Esophagus mucosa (tissue), 1 donor: ENCODE measurements around the gene GPC5. TPM values are rescaled to one million over a fixed set of nuclear protein-coding genes. Genes with fewer than 3 reads are reported as not detected.
"Not testable (repeated sequence)": the region's sequence is repeated elsewhere in the genome, so short reads cannot be mapped to it uniquely, and the experiment has no call there.

Experiments used
- ATAC-seq: fragments of 200-7000 bp; cut with Tn5 transposase; one replicate; pipeline ENCODE4 v1.9.1; 2020
- total RNA-seq: library from RNA; stranded (reverse); gene quantifications from one replicate; pipeline ENCODE4 v1.2.4, GENCODE V29; 2023
- donor health status: DM: yes; HTN: yes; CAD: no.

Gene GPC5
- total RNA-seq, 1 donor from 2014 or later, result not detected

GRCh38 chr13:92491839-92492238 is 1093.4 kb downstream of the GPC5 start:
- ATAC-seq, result no peak

DNA sequence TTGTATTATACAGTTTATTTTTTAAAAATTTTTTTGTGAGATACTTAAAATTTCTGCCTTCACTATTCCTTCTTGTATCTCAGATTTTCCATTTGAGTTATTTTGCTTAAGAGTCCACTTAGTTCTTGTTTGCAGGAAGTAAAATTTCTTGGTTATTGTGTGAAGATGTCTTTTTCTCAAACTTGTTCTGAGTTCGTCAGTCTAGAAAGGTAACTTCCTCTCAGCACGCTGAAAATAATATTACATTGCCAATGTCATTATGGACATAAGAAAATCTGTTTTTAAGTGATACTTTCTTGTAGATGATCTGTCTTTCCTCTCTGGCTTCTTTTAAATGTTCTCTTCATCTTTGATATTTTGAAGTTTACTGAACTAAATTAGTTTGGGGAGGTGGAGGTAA is 1096.5 kb downstream of the GPC5 start:
- ATAC-seq, result no peak

DNA sequence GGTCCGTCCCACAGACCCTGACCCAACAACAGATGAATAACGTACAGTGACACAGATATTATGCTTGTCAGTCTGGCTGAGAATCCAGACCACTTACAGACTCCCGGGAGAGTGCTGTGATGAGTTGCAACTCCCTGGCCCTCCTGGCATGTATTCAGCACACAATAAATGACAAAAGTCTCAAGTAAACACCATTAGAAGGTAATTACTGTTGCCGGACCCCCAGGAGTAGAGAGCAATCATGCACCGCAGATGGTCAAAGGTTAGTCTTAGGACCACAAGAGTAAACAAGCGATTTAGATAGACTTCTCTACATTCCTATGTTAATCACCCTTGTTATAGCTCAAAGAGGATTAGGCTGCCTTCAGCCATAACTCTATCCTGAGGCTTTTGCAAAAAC is 1101.8 kb downstream of the GPC5 start:
- ATAC-seq, result no peak

GRCh38 chr13:92510416-92510815 is 1112.0 kb downstream of the GPC5 start:
- ATAC-seq, result no peak

DNA sequence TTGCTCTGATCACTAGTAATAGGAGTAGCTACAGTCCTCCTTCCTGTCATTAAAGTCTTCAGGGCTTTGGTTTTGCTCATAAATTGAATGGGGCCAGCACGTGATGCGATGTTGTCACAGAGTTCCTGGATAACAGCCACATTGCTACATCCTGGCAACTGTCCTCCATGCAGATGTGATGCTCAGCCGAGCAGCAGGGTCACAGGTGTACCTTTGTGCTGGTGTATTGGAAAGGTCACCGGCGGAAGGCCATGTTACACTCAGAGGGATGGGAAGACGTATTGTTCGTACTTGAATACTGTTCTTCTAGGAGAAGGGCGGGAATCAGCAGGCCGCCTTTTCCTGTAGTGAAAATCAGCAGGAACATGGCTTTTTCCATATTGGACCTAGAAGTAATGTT is 1114.4 kb downstream of the GPC5 start:
- ATAC-seq, result no peak

DNA sequence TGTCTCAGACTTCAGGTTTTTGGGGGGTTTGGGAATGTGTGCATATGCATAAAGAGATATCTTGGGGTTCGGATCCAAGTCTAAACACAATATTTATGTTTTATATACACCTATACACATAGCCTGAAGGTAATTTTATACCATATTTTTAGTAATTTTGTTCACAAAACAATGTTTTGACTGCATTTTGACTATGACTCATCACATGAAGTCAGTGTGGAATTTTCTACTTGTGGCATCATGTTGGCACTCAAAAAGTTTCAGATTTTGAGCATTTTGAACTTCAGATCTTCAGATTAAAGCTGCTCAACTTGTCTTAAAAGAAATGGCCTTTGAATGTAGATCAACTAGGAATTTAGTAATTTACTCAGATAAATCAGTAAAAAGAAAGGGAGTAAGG is 1115.3 kb downstream of the GPC5 start:
- no peak for ATAC-seq

DNA sequence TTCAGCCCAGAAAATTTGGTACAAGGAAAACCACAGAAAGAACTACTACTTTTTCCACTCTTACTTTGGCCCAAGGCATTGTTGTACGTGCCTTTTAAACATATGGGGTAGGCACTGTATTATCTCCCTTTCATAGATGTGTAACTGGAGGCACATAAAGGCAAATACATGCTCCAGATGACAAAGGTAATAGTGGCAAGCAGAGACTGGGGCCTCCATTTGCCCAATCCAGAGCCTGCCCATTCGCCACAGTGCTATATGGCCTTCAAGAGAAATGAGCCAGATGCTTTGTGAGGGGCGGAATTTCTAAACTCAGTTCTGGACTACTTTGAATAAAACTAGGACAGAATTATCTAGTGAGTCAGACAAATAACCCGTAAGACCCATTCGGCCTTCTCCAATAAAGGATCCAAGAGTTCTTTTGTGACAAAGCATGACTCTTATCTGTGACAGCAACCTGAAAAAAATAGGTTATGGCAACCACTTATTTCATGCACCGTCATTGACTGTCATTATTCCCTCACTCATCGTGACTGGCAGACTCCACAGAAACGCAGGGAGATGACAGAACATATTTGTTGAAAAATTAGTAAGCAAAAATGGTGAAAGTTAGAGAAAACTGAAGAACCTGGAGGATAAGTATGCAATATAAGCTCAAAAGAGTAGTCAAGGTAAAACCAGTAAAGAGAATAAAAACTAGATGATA is 1116.2 kb downstream of the GPC5 start:
- no peak for ATAC-seq

- ATAC-seq, result not testable (repeated sequence)
These were observed 1118.5 kb downstream of the GPC5 start for GRCh38 chr13:92516878-92517277.

- not testable (repeated sequence) for ATAC-seq
These were observed 1120.2 kb downstream of the GPC5 start for GRCh38 chr13:92518622-92519021.

GRCh38 chr13:92530364-92530763 is 1131.9 kb downstream of the GPC5 start:
- ATAC-seq, result no peak

GRCh38 chr13:92535222-92536006 is 1137.0 kb downstream of the GPC5 start:
- no peak for ATAC-seq

DNA sequence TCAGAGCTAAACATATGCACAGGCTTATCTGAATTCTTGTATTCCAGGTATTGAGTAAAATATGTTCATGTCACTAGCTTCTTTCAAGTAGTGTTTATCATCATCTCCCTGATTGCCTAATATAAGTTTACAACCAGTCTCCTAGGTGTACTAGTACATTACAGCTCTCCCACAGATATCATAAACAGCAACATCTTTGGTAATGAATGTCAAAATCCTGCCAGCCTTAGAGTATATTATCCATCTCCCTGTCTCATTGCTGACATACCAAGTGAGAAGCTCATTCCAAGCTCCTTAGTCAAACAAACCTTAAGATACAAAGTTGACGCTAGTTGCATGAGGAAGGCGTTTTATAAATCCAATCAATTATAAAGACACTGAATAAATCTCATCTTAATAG is 1139.0 kb downstream of the GPC5 start:
- no peak for ATAC-seq

- no peak for ATAC-seq
These were observed 1139.7 kb downstream of the GPC5 start for GRCh38 chr13:92538164-92538563.

DNA sequence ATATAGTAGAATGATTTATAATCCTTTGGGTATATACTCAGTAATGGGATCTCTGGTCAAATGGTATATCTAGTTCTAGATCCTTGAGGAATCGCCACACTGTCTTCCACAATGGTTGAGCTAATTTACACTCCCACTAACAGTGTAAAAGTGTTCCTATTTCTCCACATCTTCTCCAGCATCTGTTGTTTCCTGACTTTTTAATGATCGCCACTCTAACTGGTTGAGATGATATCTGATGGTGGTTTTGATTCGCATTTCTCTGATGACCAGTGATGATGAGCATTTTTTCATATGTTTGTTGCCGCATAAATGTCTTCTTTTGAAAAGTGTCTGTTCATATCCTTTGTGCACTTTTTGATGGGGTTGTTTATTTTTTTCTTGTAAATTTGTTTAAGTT is 1140.7 kb downstream of the GPC5 start:
- not testable (repeated sequence) for ATAC-seq

DNA sequence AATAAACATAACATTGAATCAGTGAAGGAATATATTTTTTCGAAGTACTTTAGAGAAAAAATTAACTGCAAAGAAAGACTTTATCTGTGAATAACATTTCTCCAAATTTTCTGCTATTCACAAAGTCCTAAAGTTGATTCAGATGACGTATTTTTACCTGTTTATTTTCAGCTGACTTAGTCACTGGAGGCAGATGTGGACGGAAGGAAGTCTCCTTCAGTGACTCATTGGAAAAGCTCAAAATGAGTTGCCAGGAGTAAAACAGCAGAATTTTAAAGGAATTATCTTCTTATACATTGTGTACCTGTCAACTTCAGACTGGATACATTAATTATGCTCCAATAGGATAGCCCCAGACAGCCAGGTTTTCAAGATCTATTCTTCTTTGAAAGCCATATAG is 1148.8 kb downstream of the GPC5 start:
- no peak for ATAC-seq

DNA sequence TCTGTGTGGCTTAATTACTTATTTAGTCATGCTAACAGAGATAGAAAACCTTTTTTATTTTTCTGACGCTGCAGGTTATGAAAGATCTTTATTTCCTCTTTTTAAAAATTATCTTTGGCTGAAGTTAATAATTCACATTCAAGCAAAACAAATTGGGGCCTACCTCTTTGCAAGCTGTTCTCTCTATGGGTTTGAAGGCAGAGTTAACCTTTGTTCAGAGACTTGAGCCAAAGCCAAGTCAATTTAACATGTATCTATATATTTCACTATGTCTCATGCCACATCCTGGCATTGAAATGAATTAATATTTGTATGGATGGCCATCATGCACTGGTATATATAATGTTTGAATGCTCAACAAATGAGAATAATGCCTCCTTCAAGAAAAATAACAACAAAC is 1150.9 kb downstream of the GPC5 start:
- ATAC-seq, result no peak

- ATAC-seq, result no peak
These were observed 1155.2 kb downstream of the GPC5 start for GRCh38 chr13:92553470-92554114.

- ATAC-seq, result no peak
These were observed 1162.5 kb downstream of the GPC5 start for GRCh38 chr13:92560883-92561282.

DNA sequence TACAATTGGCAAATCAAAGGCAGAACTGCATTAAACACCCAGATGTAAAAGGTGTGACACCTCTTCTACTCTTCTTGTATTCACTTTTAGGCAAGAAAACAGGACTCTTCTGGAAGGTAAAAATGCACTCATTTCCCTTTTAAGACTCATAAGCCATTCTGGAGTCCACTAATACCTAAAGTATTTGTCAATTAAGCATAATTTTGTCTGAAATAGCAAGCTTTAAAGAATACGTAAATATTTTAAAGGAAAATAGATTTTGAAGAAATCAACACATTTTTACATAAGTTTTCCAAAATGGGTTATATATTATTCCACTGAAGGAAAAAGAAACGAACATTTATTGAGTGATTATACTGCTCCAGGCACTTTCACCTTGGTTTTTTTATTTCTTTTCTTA is 1166.5 kb downstream of the GPC5 start:
- no peak for ATAC-seq

GRCh38 chr13:92566767-92567166 is 1168.3 kb downstream of the GPC5 start:
- no peak for ATAC-seq

DNA sequence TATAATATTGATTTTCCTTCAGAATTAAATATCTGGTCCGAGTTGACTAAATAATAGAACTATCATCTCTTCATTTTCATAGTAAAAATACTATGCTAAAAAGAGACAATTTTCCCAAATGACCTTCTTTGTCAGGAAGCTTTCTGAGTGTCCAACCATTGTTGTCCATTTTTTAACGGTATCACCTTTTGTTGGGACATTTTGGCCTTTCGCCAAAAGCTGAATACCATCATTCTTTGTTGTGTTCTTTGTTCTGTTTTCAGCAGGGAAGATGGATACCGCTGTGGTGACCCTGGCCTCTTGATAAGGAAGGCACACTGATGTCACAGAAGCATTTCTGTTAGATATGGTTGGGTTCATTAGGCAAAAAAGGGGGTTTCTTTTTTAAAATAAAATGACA is 1173.8 kb downstream of the GPC5 start:
- ATAC-seq, result no peak

DNA sequence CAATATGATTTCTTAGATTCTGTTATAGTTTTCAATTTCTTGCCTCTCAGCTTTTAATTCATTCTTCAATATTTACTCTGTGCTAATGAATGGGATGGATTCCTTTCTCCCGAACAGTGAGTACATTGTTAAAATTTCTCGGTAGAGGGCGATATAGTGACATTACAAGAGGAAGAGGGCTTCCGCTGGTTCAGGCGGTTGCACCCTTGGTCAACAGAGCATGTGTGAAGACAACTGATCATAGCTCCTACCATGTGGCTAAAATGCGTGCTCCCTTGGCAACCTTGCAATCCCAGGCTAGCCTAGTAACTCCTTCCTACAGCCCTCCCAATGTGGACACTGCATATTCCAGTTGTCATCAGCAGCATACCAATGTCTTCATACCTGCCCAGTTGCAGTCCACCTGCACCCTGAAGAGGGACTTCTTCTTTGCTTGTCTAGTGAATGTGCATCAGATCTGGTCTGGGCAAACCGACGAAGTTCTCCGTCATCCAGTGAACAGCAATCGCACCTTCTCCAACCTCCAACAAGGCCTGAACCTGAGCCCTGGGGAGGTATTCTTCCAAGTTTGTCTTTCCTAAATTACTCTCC is 1175.1 kb downstream of the GPC5 start:
- ATAC-seq, result no peak

GRCh38 chr13:92574499-92574898 is 1176.1 kb downstream of the GPC5 start:
- no peak for ATAC-seq
